HG03025 (cell line): Measurements from ENCODE around the gene WWC2.
"Not testable (repeated sequence)": the region's sequence is repeated elsewhere in the genome, so short reads cannot be mapped to it uniquely, and the experiment has no call there.

Experiments used
- ATAC-seq: cut with Tn5 transposase; IDR thresholded peaks from one replicate; pipeline ENCODE4 v1.9.1; 2021; ENCODE audit warnings: mild to moderate bottlenecking, moderate library complexity; ENCODE audit not compliant: unreplicated experiment, low FRiP score

WWC2 gene

DNA sequence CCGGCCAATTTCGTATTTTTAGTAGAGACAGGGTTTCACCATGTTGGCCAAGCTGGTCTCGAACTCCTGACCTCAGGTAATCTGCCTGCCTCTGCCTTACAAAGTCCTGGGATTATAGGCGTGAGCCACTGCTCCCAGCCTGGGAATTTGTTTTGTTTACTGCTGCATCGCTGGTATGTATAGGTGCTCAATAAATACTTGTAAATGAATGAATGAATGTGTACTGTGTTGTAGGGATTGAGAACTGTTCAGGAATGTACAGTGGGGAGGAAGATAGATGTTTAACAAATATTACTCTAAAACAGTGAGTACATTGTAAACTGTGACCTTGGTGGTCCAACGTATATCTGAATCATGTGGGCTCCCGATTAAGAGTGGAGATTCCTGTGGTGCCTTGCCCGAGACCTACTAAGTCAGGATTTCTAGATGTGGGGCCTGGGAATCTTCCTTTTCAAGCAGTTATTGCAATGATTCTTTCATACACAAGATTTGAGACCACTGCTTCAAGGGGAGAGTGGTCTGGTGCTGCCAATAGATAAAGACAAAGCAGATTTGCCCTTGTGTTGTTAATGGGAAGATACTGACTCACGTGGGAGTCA lies 41.0 kb downstream of the WWC2 start:
- ATAC-seq = no peak

DNA sequence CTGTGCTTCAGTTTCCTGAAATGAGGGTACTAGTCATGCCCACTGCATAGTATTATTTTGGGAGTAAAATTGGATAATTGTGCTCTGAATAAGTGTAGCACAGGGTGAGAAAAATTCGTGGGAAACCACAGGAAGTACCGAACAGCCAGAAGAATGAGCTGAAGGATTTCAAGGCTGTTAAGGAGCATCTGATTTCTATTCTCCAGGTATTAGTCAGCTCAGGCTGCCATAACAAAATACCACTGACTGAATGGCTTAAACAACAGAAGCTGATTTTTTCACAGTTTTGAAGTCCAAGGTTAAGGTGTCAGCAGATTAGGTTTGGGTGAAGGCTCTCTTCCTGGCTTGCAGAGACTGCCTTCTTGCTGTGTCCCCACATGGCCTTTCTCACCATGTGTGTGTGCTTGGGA lies 41.9 kb downstream of the WWC2 start:
- no peak for ATAC-seq

DNA sequence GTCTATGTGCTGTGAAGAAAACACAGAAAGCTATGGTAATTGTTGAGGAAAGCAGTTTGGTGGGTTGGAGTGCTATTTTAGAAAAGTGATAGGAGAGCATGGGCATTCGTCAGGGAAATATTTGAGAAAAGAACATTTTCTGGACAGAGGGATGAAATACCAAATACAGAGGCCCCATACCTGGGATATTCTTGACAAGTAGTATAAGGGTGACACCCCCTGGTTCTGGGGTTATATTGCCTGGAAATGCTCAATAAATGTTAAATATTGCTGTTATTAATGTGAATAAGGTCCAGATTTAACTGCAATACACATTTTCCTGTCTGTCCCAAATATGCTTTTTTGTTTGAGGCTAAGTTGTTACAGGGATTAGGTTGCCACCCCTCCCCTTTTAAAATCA lies 42.9 kb downstream of the WWC2 start:
- no peak for ATAC-seq

DNA sequence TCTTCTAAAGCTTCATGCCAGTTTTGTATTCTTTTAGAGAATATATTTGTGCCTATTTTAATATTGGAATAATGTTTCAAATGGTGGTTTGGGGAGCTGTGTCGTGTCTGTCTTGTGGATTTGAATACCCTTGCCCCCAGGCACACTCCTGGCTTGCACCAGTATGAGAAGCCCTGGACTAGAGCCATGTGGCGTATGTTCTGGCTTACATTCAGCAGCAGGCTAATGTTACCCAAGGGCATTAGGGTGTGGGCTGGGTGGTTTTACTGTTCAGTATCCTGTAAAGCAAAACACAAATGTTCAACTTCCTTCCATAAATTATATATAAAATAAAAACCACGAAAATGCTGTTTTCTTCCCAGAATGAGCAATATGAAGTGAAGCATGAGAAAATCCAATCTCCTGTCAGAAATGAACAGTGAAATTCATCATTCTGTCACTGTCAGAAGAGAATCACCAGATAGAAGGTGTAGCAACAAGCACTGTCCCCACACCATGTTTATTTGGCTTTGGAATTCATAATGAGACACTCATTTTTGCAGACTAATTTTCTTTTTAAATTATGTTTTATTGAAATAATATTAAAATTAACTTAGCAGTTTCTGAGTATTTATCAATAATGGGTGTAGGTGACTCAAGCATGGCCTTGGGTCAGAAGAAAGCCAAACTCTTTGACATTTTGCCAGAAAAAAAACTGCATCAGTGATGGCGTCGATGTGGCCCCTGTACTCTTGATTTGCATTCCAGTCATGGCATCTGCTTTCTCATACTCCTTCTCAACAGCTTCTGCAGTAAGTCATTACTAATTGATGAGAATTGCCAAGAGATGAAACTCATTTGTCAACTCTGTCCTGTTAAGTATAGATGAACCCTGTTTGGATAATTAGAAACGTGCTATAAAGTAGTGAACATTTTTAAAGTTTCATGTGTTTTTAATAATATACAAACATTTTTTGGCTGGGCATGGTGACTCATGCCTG lies 43.8 kb downstream of the WWC2 start:
- no peak for ATAC-seq

DNA sequence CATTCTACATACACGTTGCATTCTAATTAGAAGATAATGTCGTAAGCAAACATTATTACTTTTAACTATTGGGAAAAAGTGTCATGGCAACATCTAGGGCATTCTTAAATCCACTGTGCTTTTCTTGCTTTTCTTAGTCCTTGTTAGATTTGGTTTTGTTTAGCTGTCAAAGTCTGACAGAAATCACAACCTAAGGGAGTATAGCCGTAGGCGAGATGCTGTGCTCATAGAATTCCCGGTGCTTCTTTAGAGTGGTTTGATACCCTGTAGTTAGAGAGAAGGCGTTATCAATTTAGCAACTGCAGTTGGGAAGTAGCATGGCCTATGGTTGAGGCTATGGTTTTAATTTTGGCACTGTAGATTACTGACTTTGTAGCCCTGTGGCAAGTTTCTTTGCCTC lies 45.7 kb downstream of the WWC2 start:
- no peak for ATAC-seq

DNA sequence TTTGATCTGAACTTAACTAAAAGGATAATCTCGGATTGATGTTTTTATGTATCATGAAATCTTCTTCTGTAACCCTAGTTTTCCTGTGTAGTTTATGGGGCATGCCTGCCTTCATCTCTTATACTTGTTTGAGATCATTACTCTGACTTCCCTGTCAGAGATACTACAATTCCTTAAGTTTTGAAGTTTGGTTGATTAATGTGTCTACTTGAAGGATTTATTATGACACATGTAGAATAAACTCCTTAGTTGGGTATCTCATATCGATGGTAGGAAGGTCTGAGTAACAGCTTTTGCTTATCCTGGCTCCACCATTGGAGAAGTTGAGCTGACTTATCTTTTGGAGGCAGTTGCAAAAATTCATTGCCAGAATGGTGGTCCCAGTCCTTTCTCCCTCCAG lies 46.7 kb downstream of the WWC2 start:
- no peak for ATAC-seq

DNA sequence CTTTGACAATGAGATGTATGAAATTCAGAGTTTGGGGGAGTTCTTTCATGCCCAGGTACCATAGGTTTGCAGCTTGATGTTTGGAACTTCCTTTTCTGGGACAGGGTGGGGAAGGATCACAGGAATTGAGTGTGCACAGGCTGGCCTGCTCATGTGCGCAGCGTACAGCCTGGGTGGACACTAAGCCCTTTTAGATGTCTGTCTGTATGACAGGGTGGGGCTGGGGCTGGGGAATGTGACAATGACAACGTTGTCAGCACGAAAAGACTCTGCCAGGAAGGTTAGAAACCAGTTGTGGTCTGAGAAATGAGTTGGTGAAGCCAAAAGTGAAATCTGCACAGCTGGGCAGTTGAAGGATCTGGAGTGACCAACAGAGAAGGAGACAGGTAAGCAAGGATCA lies 47.4 kb downstream of the WWC2 start:
- ATAC-seq = no peak

DNA sequence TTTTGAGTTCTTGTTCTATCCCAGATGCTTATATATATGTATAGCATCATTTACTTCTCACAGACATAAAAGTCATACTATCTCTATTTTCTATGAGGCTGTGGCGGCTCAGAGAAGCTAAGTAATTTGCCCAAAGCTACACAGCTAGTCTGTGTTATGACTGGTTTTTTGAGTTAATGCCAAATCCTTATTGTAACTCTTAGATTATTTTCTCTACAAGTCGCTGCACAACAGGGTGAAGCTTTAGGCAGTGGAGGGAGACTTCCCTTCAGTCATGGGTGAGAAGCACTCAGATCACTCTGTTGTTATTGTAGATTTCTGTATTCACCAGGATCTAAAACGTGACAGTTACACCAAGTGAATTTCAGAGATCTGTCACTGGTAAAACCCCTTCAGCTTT lies 48.1 kb downstream of the WWC2 start:
- ATAC-seq = no peak

DNA sequence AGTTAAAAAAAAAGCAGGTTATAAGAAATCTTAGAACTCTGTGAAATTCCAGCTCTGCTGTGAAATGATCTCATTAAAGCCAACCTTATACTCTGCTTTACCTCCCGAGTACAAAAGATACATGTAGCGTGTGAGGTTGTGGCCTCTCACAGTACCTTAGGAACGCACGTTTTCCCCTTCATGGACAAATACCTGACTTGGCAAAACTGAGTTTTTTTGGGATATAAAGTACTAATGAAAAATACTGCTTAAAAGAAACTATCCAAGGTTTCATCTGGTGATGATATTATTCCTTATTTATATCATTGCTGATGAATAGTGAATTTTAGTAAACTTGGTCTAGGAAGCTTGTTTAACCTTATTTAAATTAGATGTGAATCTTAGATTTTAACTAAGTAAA lies 48.9 kb downstream of the WWC2 start:
- ATAC-seq = no peak

DNA sequence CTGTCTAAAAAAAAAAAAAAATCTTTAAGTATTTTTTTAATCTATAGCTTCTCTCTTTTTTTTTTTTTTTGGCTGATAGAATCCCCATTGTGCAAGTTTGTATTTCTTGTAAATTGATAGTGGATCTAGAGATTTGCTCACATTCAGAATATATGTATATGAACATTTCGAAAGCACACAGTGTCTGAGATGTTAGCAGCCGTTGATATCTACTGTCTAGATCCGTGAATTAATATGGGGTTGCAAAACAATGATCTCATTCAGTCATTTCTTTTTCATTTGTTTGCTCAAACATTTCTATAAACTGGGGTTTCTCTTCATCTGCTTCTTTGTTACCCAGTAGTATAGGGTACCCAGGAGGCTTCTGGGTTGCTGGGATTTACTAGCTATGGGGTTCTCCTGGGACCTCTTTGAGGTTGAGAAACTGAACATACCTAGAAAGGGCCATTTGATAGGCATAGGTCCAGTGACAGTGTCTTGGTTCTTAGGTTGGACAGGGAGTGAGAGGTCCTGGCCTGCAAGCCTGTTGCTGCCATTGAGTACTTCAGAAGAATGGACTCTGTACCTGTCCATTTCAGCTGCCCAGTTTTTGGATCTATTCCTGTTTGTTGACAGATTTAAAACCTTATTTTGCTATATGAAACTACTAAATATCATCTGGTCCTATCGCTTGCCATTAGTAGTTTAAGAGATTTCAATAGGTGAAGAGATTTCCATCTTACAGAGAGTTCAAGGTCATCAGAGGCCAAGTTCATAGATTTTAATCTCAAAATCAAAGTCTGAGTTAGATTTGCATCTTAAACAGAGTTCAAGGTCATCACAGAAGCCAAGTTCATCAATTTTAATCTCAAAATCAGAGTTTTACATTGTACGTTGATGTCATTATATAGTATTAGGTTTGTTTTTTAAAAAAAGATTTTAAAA lies 50.8 kb downstream of the WWC2 start:
- no peak for ATAC-seq

DNA sequence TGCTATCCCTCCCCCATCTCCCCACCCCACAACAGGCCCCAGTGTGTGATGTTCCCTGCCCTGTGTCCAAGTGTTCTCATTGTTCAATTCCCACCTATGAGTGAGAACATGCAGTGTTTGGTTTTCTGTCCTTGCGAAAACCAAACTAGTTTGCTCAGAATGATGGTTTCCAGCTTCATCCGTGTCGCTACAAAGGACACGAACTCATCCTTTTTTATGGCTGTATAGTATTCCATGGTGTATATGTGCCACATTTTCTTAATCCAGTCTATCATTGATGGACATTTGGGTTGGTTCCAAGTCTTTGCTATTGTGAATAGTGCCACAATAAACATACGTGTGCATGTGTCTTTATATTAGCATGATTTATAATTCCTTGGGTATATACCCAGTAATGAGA lies 51.6 kb downstream of the WWC2 start:
- ATAC-seq = not testable (repeated sequence)

DNA sequence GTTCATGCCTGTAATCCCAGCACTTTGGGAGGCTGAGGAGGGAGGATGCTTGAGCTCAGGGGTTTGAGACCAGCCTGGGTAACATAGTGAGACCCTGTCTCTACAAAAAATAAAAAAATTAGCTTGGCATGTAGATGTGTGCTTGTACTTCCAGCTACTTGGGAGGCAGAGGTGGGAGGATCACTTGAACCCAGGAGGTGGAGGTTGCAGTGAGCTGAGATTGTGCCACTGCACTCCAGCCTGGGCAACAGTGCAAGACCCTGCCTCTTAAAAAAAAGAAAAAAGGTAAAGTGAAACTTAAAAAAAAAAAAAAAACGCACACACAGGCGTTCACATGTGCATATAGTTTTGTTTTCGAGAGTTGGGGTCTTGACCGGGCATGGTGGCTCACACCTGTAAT lies 53.2 kb downstream of the WWC2 start:
- ATAC-seq = not testable (repeated sequence)

DNA sequence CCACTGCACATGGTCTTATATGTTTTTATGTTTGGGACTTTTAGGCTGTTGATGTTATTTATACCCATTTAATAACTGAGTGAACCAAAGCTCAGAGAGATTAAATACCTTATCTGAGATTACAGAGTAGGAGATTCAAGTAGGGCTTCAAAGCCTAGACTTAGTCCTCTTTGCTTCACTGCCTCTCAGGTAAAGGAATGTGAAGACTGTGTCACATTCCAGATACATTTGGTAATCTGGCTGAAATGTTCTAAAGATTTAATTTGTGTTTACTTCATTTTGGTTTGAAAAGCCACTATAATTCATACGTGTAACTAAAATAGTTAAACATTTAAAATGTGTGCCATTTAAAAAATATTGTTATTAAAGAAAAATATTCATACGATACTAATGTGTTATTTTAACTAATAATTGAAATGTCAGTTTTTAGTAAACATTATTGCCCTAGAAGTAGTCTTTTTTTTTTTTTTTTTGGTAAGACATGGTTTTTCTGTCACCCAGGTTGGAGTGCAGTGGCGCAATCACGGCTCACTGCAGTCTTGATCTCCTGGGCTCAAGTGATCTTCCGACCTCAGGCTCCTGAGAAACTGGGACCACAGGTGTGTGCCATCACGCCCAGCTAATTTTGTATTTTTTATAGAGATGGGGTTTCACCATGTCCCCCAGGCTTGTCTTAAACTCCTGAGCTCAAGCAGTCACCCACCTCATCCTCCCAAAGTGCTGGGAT lies 54.3 kb downstream of the WWC2 start:
- ATAC-seq = no peak

DNA sequence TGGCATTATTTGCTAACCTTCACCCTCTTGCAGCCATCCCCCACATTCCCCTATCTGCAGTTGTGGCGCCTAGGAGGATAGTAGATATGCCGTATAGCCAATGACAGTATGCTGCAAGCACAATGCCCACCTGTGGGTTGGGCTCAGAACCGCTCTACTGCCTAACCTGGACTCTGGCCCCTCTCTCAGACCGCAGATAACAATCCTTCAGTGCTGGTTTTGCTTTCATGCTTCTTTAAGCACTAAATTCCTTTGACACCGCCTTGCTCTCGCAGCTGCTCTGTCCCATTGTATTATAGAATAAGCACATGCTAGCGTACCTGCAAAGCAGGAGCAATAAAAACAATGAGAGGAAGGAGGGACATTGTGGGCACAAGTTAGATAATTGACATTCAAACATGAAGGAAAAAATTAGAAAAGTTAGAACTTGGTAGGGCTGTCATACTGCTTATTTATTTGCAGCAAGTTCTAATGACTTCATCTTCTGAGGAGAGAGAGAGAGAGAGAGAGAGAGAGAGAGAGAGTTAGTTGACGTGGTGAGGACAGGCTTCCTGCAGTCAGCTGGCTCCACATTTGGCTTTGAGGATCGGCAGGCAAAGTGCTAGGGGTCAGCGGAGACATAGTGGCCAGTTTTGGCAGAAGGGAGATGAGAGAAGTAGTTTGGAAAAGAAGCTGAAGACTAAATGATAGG lies 55.8 kb downstream of the WWC2 start:
- no peak for ATAC-seq

DNA sequence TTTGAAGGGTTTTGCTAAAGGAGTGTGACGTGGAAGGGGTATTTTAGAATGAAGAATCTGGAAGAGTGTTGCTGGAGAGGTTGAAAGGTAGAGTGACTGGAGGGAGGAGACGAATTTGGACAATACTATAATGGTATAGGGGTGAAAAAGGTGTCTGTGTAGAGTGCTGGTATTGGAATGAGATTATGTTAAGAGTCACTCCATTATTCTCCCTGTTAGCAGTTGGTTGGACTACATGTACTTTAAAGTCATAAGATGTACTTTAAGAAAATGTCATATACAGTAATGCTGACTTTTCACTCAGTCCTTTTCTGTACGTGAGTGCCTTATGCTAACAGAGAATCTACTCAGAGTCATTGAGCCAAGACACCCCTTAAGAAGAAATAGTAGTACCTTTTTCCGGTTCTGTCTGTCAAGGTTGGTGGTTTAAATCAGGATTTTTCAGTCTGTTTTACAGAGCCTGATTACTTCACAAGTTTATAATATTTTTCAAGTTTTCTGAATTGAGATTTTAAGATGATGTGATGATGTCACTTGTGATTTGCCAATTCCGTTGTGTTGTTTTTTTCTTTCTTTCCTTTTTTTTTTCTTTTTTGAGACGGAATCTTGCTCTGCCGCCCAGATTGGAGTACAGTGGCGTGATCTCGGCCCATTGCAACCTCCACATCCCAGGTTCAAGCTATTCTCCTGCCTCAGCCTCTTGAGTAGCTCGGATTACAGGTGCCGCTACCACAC lies 56.6 kb downstream of the WWC2 start:
- no peak for ATAC-seq

DNA sequence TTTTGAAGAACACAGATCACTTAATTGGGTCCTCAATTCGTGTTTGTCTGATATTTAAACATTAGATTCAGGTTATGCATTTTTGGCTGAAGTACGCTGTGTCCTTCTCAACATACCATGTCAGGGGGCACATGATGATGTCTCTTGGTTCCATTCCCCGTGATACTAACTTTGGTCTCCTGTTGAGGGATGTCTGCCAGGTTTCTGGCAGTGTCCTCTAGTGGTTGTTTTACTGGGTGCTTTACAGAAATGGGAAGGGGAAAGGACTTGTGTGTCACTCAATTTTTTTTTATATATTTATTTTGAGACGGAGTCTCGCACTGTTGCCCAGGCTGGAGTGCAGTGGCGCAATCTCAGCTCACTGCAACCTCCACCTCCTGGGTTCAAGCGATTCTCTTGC lies 58.2 kb downstream of the WWC2 start:
- ATAC-seq = no peak

DNA sequence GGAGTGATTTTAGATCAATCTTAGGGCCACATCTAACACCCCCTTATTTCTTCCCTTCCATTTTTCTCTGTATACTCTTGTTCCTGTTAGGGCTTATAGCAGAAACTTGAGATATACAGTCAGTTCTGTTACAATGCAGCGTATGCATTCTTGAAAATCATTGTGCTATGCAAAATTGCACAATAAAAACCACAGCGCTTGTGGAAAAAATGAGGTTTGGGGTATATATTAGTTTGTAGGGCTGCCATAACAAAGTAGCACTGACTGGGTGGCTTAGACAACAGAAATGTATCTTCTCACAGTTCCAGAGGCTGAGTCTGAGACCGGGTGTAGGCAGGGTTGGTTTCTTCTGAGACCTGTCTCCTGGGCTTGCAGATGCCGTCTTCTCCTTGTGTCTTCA lies 59.0 kb downstream of the WWC2 start:
- ATAC-seq = no peak

DNA sequence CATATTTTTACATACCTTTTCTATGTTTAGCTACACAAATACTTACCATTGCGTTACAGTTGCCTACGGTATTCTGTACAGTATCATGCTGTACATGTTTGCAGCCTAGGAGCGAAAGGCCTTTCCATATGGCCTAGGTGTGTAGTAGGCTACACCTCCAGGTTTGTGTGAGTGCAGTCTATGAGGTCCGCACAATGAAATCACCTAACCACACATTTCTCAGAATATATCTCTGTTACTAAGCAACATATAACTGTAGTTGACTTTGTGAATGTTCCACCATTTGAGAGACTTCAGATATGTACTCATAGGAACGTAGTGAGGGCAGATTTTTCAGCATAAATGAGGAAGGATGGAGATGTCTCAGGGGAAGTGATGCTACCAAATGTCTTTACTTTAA lies 62.6 kb downstream of the WWC2 start:
- no peak for ATAC-seq

DNA sequence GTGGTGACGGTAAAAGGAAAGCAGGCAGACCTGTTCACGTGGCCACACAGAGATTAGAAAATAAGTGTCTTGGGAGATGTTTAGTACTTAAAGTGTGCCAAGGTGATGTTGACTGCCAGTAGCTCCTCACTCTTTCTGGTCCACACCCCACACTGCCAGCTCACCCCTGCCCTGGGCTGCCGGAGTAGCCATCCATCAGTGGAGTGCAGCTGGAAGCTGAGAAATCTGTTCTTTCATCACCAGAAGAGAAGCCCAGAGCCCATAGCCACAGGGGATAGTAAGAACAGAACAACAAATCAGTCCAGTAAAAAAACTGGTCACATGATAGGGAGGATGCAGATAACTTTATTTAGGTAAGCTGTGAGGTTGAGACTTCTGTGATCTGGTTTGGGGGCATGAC lies 64.1 kb downstream of the WWC2 start:
- no peak for ATAC-seq
